RWPE2 (cell line): ENCODE data around the gene ATP1A2.
A peak's percentile ranks its signal among the peaks of the same experiment; 100 is the strongest.

Experiments
- ATAC-seq: fragments of 200-7000 bp; cut with Tn5 transposase; 3 replicates; pipeline ENCODE4 v1.9.1; 2021; ENCODE audit warnings: low read depth
- DNase-seq: peaks from one replicate; pipeline ENCODE4 v3.0.0-alpha.2; 2020; ENCODE audit warnings: low spot score
- H3K27ac ChIP-seq: fragments of 450-650 bp; 2 replicates; pipeline ENCODE4 v1.5.1; 2017; ENCODE audit warnings: mild to moderate bottlenecking; ENCODE audit not compliant: poor library complexity, severe bottlenecking
- H3K27me3 ChIP-seq: fragments of 250-450 bp; sonication (Bioruptor Pico); 2 replicates; pipeline ENCODE4 v1.5.1; 2021; ENCODE audit warnings: mild to moderate bottlenecking, moderate library complexity; ENCODE audit not compliant: insufficient read depth, poor library complexity, severe bottlenecking
- H3K36me3 ChIP-seq: fragments of 250-450 bp; sonication (Bioruptor Pico); 2 replicates; pipeline ENCODE4 v1.5.1; 2020; ENCODE audit warnings: low read depth, mild to moderate bottlenecking, moderate library complexity
- H3K4me1 ChIP-seq: fragments of 250-450 bp; sonication (Bioruptor Pico); 2 replicates; pipeline ENCODE4 v1.5.1; 2021; ENCODE audit warnings: mild to moderate bottlenecking, moderate library complexity; ENCODE audit not compliant: insufficient read depth, poor library complexity, severe bottlenecking
- H3K4me3 ChIP-seq: fragments of 250-450 bp; sonication (Bioruptor Pico); 2 replicates; pipeline ENCODE4 v1.5.1; 2021; ENCODE audit warnings: mild to moderate bottlenecking, moderate library complexity; ENCODE audit not compliant: severe bottlenecking
- H3K9me3 ChIP-seq: fragments of 250-450 bp; sonication (Bioruptor Pico); 2 replicates; pipeline ENCODE4 v1.5.1; 2021; ENCODE audit warnings: mild to moderate bottlenecking, moderate library complexity; ENCODE audit not compliant: severe bottlenecking
- TF ChIP-seq, protein P1 (sequence below): fragments of 450-650 bp; IDR thresholded peaks from one replicate; pipeline ENCODE4 v1.5.1; 2017; ENCODE audit warnings: mild to moderate bottlenecking, moderate library complexity; ENCODE audit not compliant: poor library complexity, severe bottlenecking

The ATP1A2 gene

DNA sequence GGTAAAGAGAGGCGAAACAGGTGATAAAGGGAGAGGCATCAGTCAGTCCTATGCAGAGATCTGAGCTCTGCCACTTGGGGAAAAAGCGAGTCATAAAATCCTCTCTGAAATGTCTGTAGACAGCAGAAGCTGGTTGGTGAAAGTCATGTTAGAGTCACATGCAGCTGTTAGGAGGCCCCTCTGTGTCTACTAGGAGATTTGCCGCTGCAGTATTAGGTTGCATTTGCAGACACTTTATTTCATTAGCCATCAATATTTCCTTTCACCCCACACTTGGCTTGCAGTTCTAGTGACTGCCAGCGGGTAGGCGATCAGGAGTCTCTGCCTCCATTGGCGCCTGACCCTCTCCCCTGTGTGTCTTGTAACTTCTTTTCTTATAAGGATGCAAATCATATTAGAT, 52.0 kb downstream of the ATP1A2 start:
- TF ChIP-seq, protein P1, sequence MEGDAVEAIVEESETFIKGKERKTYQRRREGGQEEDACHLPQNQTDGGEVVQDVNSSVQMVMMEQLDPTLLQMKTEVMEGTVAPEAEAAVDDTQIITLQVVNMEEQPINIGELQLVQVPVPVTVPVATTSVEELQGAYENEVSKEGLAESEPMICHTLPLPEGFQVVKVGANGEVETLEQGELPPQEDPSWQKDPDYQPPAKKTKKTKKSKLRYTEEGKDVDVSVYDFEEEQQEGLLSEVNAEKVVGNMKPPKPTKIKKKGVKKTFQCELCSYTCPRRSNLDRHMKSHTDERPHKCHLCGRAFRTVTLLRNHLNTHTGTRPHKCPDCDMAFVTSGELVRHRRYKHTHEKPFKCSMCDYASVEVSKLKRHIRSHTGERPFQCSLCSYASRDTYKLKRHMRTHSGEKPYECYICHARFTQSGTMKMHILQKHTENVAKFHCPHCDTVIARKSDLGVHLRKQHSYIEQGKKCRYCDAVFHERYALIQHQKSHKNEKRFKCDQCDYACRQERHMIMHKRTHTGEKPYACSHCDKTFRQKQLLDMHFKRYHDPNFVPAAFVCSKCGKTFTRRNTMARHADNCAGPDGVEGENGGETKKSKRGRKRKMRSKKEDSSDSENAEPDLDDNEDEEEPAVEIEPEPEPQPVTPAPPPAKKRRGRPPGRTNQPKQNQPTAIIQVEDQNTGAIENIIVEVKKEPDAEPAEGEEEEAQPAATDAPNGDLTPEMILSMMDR = no peak
- ATAC-seq = peak; percentile 14; the same call in 1 of the 3 replicates
- no peak overlapping the region for H3K27ac ChIP-seq

DNA sequence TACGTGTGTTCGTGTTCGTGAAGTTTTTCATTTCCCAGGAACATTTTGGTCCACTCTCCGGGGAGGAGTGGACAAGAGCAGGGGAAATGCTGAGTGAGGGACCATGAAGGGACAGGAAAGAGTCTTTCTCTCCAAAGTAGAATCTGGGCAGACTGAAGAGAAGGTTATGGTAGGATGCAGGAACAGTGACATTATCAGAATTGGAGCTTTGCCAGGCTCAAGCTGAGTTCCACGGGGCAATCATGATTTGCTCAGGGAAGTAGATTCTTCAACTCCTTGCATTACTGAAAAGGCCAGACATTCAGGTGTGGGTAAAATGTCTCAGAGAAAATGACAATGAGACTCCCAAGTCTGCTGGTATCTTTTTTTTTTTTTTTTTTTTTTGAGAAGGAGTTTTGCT, 52.5 kb downstream of the ATP1A2 start:
- no peak for DNase-seq
- Histone ChIP-seq H3K9me3 (no peaks in the 10 kb centered on the region), H3K4me3 (no peak overlapping the region), H3K36me3 (no peaks in the 10 kb centered on the region), H3K27me3 (no peaks in the 10 kb centered on the region), H3K27ac (no peak overlapping the region), H3K4me1 (peaks cover 6% of the 10 kb centered on the region)
- no peak for ATAC-seq
- TF ChIP-seq, protein P1 = no peak

More for the DNA sequence above, 52.0 kb downstream of the ATP1A2 start:
- Histone ChIP-seq H3K4me1 (peaks cover 6% of the 10 kb centered on the region), H3K36me3 (no peaks in the 10 kb centered on the region), H3K4me3 (no peak overlapping the region), H3K27me3 (no peaks in the 10 kb centered on the region), H3K9me3 (no peaks in the 10 kb centered on the region)
- no peak for DNase-seq

DNA sequence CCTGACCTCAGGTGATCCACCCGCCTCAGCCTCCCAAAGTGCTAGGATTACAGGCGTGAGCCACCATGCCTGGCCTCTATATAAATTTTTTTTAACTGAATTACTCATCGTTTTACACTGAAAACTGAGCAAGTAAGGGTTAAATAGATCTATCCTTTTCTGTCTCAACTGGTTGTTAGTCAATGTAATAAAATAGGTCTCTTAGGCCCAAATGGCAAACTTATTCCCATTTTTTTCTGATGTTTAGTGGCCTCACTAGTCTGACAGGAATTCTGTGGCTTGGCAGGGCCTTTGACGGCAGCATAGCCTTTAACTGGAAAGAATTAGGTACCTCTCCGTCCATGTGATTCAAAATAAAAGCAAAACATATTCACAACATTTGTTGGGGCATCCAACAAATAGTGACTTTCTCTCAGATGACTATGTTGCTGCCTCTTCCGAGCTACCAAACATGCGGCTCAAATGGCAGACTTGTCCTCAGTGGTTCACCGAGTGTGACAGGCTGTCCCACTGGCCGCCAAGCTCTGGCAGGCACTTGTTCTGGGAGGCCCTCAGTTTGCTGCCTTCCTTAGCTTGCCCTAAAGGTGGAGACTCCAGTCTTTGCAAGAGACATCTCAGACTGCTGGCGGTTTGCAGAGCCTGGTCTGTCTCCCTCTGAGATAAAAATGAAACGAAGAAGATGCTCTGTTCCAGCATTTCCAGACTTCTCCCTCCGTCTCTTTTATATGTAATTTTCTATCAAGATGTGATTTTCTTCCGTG, 53.2 kb downstream of the ATP1A2 start:
- H3K36me3 ChIP-seq = no peaks in the 10 kb centered on the region
- TF ChIP-seq, protein P1 = no peak
- no peaks in the 10 kb centered on the region for H3K9me3 ChIP-seq
- H3K4me1 ChIP-seq = peaks cover 6% of the 10 kb centered on the region
- no peaks in the 10 kb centered on the region for H3K27me3 ChIP-seq
- no peak overlapping the region for H3K27ac ChIP-seq
- DNase-seq (no peak), ATAC-seq (no peak)
- no peak overlapping the region for H3K4me3 ChIP-seq

DNA sequence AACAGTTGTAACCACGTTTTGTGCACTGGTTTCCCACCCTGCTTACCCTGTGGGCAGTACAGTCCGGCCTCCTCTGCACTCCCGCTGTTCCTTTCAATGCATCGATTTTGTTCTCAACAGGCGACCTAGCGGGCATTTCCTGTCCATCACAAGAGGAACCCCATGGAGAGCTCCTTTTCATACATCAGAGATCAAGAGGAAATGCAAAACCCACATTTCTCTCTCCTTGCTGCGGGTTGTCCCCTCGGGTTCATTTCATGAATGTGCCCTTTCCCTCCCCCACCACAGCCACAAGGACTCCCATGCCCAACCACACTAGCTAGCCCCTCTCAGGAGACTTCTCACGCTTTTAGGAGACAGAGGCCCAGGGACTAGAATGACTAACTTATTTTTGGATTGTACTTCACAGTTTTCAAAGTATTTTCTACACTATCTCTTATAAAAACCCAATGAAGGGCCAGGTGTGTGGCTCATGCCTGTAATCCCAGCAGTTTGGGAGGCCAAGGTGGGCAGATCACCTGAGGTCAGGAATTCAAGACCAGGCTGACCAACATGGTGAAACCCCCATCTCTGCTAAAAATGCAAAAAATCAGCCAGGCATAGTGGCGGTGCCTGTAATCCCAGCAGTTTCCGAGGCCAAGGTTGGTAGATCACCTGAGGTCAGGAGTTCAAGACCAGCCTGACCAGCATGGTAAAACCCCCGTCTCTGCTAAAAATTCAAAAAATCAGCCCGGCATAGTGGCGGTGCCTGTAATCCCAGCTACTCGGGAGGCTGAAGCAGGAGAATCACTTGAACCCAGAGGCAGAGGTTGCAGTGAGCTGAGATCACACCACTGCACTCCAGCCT, 54.2 kb downstream of the ATP1A2 start:
- Histone ChIP-seq H3K27me3 (no peaks in the 10 kb centered on the region), H3K4me1 (peaks cover 6% of the 10 kb centered on the region), H3K27ac (no peak overlapping the region), H3K9me3 (no peaks in the 10 kb centered on the region), H3K36me3 (no peaks in the 10 kb centered on the region), H3K4me3 (no peak overlapping the region)
- TF ChIP-seq, protein P1 = no peak
- no peak for ATAC-seq
- no peak for DNase-seq
